Mesodermal cell (in vitro differentiated cells): ENCODE measurements around the gene COPS8.

Experiments used
- H3K27ac ChIP-seq: 2 replicates; pipeline ENCODE4 v1.7.0; 2013; ENCODE audit warnings: mild to moderate bottlenecking, low read depth, low read length, moderate library complexity; ENCODE audit not compliant: severe bottlenecking
- H3K36me3 ChIP-seq: 2 replicates; pipeline ENCODE4 v1.7.1; 2013; ENCODE audit warnings: mild to moderate bottlenecking, low read length, moderate library complexity; ENCODE audit not compliant: control insufficient read depth, insufficient read depth
- H3K4me1 ChIP-seq: one replicate; pipeline ENCODE4 v1.7.1; 2013; ENCODE audit warnings: mild to moderate bottlenecking, low read length; ENCODE audit not compliant: insufficient read depth, control insufficient read depth, poor library complexity, severe bottlenecking
- H3K4me3 ChIP-seq: 2 replicates; pipeline ENCODE4 v1.7.0; 2013; ENCODE audit warnings: low read length, control low read depth, mild to moderate bottlenecking; ENCODE audit not compliant: insufficient read depth, poor library complexity, severe bottlenecking; ENCODE audit errors: extremely low read depth
- H3K9me3 ChIP-seq: 2 replicates; pipeline ENCODE4 v1.7.1; 2013; ENCODE audit warnings: mild to moderate bottlenecking, low read length, moderate library complexity; ENCODE audit not compliant: control insufficient read depth
- WGBS, 2 experiments: methylation state at CpG; one replicate each; pipeline ENCODE4 v1.1.5; 2013; ENCODE audit warnings: missing lambda C conversion rate in 2 of 2; ENCODE audit not compliant: insufficient coverage in 2 of 2; 5-methylcytosine and 5-hydroxymethylcytosine counted together

Gene COPS8

GRCh38 chr2:237149425-237149824 lies 63.7 kb downstream of the COPS8 start:
- 44 to 67% methylated on average over 1 of the region's 4 CpGs for WGBS, 2 experiments
- H3K4me1 ChIP-seq, result no peaks in the 10 kb centered on the region
- H3K9me3 ChIP-seq, result peaks cover 20% of the 10 kb centered on the region
- no peaks in the 10 kb centered on the region for H3K36me3 ChIP-seq
- H3K4me3 ChIP-seq, result no peak overlapping the region
- H3K27ac ChIP-seq, result no peak overlapping the region
